ENCODE measurements around the gene ENOX1.
A peak's percentile ranks its signal among the peaks of the same experiment; 100 is the strongest.

The ENOX1 gene

GRCh38 chr13:43785261-43785649, 1.5 kb downstream of the ENOX1 start:
- no peak for DNase-seq

DNA sequence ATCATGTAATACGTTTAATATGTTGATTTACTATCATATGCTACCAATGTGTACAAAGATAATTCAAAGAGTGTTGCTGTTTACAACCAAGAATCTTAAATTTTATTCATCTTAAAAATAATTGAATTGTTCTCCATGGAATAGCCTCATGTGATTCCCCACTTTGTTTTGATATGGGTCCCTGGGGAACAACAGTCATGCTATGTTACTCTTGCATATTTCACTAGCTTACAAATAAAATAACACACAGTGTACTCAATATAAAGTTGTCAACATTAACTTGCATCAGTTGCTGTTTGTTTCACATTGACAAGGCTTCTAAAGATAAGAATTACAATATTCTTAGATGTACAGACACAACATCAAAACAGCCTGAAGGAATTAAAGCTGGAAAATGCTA, 2.3 kb downstream of the ENOX1 start:
- DNase-seq: no peak

GRCh38 chr13:43783820-43784219, 3.0 kb downstream of the ENOX1 start:
- DNase-seq: no peak

DNA sequence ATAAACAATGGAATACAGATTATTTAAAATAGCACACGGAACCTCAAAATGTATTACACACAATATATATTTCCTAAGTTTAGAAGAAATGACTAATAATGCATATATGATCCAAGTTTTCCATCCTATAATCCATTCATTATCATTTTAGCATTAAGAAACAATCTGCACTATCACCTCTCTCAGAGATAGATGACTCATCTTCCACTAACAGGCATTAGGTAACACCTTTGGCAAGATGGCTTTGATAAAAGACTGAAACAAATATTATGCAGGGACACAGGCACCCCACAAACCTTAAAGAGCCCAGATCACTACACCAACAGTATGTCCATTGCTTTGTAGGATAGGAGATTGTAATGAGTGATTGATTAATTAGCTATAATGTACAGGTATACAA, 4.1 kb downstream of the ENOX1 start:
- DNase-seq: no peak

DNA sequence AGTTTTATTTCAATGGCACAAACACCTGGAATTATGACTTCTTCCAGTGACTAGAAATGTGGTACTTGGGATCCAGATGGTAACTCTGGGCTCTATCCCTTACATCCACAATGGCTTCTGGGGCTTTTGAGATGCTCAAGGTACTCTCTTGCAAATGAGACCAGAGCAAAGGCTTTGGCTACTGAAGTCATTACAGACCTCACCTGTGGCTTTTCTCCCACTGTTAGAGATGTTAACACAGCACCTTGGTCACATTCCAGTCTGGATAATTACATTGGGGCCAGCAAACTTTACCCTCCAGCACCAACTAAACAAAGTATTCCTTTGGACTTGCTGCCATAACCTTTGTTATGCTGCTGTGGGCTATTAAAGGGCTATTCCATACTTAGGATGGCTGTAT, 6.1 kb downstream of the ENOX1 start:
- DNase-seq: no peak

GRCh38 chr13:43776501-43777079, 10.2 kb downstream of the ENOX1 start:
- no peak for DNase-seq

- no peak for DNase-seq
Measured at GRCh38 chr13:43776006-43776405, 10.8 kb downstream of the ENOX1 start.

DNA sequence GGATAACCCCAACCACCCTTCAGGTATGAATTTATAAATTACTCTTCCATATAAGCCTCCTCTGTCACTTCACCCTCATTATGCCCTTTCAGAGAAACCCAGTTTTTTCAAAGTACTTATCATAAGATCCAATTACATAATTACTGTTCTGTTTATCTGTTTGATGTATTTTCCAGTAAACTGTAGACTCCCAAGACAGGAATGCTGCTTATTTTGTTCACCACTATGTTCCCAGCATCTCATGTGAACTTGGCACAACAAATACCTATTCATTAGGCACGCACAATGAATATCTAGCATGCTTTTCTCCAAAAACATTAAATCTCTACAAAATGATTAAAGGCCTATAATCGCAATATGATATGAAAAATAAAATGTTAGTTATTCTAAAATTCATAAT, 13.2 kb downstream of the ENOX1 start:
- DNase-seq: no peak

DNA sequence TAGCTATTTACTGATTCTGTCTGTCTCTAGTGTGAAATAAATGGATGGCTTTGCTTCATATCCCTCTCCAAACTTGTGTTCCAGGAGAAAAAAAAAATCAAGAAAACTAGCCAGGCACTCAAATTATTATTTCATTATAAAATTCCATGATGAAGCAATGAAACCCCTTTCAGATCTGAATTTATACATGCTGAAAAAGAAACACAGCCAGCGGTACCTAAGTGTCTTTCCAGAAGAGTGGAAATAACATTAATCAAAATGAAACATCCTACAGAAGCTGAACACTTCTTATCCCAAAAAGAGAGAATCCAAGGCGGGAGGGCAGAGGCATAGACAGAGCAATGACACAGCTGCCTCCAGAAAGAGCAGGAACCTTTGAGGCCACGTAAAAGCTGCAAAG, 15.9 kb downstream of the ENOX1 start:
- DNase-seq: no peak

DNA sequence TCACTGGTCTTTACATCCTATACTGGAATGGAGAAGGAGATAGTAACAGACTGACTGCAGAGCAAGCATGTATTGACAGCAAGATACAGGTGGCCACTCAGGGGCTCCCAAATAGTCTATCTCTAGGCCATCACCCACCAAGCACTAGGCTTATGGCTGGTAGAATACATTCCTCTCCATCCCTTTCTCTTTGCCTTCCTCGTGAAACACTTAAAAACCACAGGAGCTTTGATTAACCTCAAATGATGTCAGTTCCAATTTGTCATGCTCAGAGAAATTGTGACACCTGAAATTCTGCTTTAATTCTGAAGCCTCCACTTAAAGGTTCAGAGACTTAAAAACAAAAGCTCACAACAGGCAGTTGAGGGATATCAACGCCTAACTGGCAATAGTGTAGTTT, 17.2 kb downstream of the ENOX1 start:
- no peak for DNase-seq

DNA sequence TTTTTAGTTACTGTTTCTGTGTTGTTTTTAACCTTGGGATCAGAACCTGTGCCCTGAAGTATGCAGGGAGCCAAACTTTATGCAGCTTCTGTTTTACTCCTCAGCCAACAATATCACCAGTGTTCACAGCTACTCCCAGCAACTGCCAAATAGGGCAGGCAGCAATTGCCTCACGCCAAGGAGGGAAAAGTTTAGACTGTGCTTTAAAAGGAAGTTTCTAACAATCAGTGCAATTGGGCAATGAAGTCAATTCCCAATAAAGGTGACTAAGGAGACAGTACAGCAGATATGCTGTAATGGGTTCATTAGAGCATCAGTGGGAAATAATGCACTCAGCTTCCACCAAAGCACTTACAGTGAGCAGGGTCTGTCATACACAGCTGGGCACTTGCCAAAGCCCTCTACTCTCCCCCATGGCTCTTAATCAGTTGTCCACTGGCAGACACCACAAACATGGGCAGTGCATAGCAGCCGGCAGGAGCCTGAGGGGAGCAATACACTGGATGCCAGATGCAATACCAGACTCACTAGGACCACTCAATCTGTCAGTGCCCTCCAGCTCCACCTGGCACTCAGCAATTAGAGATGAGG, 19.3 kb downstream of the ENOX1 start:
- peak; percentile 51 for DNase-seq

DNA sequence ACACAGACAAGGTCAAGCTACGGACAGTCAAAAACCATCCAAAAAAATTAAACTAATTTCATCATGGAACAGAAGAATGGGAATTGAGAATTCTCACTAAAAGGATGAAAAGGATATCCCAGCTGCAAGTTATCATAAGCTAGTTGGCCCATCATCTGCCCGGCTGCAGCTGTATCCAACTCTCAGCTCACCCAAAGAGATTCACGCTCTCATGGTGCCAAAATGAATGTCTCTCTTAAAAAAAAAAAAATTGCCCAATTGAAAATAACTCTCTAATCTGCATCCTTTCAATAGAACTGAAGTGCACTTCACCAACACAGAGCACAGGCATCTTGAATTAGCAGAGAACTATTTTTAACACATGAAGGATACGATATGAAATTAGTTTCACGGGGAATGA, 20.0 kb downstream of the ENOX1 start:
- peak; percentile 44 for DNase-seq

DNA sequence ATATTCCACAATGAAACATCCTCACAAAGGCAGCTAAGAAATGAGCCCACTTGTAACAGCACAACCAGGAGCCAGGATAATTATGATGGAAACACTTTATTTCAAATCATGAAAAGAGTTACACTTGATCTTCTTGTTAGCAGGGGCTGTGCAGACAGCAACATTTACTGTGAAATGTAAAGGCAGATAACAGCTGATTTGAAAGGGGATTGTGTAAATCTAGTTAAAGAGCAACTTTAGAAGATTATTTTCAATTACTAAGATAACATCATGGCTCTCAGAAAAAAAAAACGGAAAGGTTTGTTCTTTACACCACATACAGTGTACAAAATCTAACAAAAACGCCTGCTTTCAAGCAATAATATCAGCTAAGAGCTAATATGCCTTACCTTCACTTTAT, 22.4 kb downstream of the ENOX1 start:
- no peak for DNase-seq

- no peak for DNase-seq
Measured at GRCh38 chr13:43763143-43763759, 23.5 kb downstream of the ENOX1 start.

DNA sequence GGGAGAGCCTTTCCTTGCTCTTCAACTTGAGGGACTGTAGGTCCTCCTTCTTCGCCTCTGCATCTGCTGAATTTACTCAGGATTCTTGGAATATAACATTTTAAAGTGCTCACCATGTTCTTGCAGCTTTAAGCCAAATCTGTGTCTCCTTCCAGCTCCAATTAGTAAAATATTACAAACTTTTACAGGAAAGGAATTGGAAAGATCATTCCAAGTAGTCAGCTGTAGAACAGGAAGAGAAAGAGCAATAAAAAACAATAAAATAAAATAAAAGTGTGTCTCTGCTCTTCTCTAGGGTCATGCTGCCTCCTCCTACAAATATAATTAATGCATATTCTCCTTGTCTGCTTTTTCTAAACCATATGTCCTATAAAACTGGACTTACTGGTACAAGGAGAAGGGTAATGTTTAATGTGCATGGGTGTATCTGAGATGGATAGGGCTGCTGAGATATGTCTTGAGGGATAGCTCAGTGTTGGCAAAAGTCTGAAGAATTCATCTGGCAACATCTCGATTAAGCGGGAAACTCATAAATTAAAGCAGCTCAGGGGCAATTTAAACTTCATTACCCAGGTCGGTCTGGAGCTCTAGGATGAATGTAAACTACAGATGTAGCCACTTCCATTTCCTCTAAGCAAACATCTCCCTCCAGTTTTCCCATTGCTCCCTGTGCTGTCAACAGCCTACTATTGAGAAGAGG, 25.0 kb downstream of the ENOX1 start:
- no peak for DNase-seq

DNA sequence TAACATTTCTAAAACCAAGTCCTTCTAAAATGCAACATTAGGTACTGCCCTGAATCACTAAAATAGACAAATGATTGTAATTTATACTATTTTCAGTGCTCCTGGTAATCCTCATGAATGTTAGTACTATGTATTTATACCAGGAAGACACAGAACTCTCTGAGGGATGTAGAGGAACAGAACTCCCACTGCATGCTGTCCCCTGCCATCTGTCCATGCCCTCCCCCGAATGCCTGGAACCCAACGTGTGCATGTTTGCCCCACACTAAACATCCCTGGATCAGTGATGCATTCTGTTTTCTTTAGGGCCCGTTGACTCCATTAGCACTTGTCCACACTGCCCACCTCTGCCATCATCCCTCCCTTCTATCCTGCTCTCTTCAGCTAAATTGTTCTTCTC, 26.5 kb downstream of the ENOX1 start:
- DNase-seq: no peak

DNA sequence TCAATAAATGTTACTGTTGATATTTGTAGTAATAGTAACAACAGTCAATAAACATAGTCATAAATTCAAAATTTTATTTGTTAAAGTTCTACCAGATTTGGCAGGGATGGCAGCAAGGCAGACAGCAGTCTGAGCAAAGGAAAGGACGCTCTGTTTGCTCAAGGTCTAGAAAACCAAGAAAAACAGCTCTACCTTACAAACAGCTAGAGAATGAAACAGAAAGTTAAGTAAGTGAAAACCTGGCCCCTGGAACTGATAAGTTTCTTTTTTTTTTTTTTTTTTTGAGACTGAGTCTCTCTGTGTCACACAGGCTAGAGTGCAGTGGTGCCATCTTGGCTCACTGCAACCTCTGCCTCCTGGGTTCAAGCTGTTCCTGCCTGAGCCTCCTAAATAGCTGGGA, 27.9 kb downstream of the ENOX1 start:
- no peak for DNase-seq

DNA sequence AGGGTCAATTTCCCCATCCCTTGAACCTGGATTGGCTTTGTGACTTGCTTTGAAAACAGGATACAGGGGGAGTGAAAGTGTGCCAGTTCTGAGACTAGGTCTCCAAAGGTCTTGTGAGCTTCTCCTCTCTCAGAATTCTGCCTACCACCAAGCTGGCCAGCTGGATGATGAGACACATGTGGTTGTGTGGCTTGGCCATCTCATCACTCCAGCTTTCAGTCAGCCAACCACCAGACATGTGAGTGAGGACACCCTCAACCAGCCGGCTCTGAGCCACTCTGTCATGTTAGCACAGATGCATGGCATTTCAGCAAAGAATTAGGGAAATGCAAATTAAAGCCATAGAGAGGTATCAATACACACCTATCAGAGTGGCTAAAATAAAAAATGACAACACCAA, 29.5 kb downstream of the ENOX1 start:
- no peak for DNase-seq

GRCh38 chr13:43755844-43756243, 30.9 kb downstream of the ENOX1 start:
- DNase-seq: no peak

DNA sequence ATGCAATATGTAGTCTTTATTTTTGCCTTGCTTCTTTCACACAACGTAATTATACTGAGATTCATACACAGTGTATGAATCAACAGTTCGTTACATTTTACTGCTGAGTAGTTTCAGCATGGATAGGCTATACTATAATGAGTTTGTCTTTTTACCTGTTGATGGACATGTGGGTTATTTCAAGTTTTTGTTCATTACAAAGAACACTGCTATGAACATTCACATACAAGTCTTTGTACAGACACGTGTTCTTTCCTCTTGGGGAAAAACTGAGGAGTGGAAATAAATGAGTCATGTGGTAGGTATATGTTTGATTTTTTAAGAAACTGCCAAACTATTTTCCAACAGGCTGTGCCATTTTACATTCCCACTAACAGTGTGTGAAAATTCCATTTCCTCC, 35.1 kb downstream of the ENOX1 start:
- DNase-seq: no peak

- DNase-seq: no peak
Measured at GRCh38 chr13:43749503-43749902, 37.3 kb downstream of the ENOX1 start.

GRCh38 chr13:43744261-43745031, 42.3 kb downstream of the ENOX1 start:
- DNase-seq: no peak

- DNase-seq: no peak
Measured at GRCh38 chr13:43742911-43743310, 43.9 kb downstream of the ENOX1 start.
